Activated T-helper 1 cell treated with anti-CD3 and anti-CD28 coated beads, Interleukin-12 subunit alpha, Interleukin-12 subunit beta, Interleukin-2, Interleukin-4 antibody, amounts not matched to agents 30 ng/mL and 10 ng/mL and 1 ng/mL, durations not matched to agents 14 hours and 24 hours and 36 hours (primary cell): ENCODE data around the gene MIA2. TPM values are rescaled to one million over a fixed set of nuclear protein-coding genes. Genes with fewer than 3 reads are reported as not detected.
"Not testable (repeated sequence)": the region's sequence is repeated elsewhere in the genome, so short reads cannot be mapped to it uniquely, and the experiment has no call there.

Experiments
- DNase-seq: peaks from one replicate; pipeline ENCODE4 v3.0.0; 2021; ENCODE audit warnings: low spot score
- H3K27ac Mint-ChIP-seq: one replicate; pipeline ENCODE4 v1.8.0; 2021; ENCODE audit warnings: mild to moderate bottlenecking, mixed read lengths
- H3K27me3 Mint-ChIP-seq: one replicate; pipeline ENCODE4 v1.8.0; 2022; ENCODE audit warnings: mild to moderate bottlenecking, moderate library complexity, mixed read lengths; ENCODE audit not compliant: insufficient read depth
- H3K36me3 Mint-ChIP-seq: one replicate; pipeline ENCODE4 v1.8.0; 2021; ENCODE audit warnings: low read depth, mixed read lengths
- H3K4me1 Mint-ChIP-seq: one replicate; pipeline ENCODE4 v1.8.0; 2021; ENCODE audit warnings: low read depth, mixed read lengths
- H3K4me3 Mint-ChIP-seq: one replicate; pipeline ENCODE4 v1.8.0; 2021; ENCODE audit warnings: mild to moderate bottlenecking, moderate library complexity, mixed read lengths
- H3K9me3 Mint-ChIP-seq: one replicate; pipeline ENCODE4 v1.8.0; 2021; ENCODE audit warnings: mixed read lengths
- intact Hi-C: fragments of 100-400 bp; cut with micrococcal nuclease; formaldehyde crosslinking; loops from one replicate; pipeline ENCODE4 v1.15.1; 2024
- total RNA-seq: library from RNA; stranded (reverse); gene quantifications from 2 replicates; pipeline ENCODE4 v1.2.3, GENCODE V29; 2022

MIA2 gene
- 22.6 and 23.8 TPM in 2 replicates for total RNA-seq

DNA sequence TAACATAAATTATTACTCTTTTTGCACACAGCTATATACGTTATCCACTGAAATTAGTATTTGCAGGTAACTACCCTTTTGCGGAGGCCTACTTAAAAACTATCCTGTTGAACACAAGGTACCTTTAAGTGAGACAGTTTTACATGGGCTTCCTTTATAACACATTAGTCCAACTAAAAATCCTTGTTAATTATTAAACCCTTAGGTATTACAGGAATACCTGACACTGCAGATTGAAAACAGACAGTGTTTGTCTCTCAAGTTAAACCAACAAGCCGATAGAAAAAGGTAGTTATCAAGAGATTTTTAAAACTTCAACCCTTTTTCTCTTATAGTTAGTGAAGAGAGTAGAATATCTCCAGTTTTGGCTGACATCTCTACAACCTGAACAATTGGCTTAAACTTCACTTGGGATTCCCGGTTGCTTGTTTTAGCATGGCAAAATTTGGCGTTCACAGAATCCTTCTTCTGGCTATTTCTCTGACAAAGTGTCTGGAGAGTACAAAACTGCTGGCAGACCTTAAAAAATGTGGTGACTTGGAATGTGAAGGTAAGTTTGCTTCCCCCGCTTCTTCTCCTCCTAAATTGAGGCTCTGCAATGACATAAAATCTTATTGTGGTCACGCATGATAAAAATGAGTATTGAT is at the start of gene MIA2:
TSS of gene MIA2 (plus strand) at position 236 of the 647 bp plus-strand sequence. CDS start at position 436, 200 bp downstream.
- Mint-ChIP-seq H3K27ac (peak within 1 kb of the TSS; percentile 70), H3K9me3 (no peaks in the 10 kb centered on the region), H3K27me3 (no peaks in the 10 kb centered on the region), H3K4me3 (no peak within 1 kb of the TSS), H3K4me1 (peaks cover 36% of the 10 kb centered on the region), H3K36me3 (no peaks in the 10 kb centered on the region)
- DNase-seq: no peak
- intact Hi-C loops: loop anchor here (5.0 kb wide), 1 partner anchor 213 kb away; no protein-coding TSS in a partner anchor

DNA sequence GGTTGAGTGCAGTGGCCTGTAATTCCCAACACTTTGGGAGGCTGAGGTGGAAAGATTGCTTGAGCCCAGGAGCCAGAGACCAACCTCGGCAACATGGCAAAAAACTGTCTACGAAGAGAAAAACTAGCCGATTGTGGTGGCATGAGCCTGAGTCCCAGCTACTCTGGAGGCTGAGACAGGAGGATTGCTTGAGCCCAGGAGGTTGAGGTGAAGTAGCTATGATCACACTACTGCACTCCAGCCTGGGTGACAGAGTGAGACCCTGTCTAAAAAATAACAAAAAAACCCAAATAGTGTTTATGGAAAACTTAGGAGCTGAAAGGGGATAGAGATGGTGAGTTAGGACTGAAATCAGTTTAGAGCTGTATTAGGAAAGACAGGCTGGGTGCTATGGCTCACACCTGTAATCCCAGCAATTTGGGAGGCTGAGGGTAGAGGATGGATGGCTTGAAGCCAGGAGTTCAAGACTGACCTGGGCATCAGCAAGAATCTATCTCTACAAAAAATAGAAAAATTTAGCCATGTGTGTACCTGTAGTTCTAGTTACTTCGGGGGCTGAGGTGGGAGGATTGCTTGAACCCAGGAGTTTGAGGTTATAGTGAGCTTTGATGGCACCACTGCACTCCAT is 49.0 kb upstream of the MIA2 start:
- Mint-ChIP-seq H3K9me3 (no peaks in the 10 kb centered on the region), H3K4me1 (peaks cover 17% of the 10 kb centered on the region), H3K4me3 (no peak overlapping the region), H3K36me3 (peaks cover 32% of the 10 kb centered on the region), H3K27me3 (no peaks in the 10 kb centered on the region), H3K27ac (no peak overlapping the region)
- intact Hi-C loops: no loop called here
- DNase-seq: no peak

DNA sequence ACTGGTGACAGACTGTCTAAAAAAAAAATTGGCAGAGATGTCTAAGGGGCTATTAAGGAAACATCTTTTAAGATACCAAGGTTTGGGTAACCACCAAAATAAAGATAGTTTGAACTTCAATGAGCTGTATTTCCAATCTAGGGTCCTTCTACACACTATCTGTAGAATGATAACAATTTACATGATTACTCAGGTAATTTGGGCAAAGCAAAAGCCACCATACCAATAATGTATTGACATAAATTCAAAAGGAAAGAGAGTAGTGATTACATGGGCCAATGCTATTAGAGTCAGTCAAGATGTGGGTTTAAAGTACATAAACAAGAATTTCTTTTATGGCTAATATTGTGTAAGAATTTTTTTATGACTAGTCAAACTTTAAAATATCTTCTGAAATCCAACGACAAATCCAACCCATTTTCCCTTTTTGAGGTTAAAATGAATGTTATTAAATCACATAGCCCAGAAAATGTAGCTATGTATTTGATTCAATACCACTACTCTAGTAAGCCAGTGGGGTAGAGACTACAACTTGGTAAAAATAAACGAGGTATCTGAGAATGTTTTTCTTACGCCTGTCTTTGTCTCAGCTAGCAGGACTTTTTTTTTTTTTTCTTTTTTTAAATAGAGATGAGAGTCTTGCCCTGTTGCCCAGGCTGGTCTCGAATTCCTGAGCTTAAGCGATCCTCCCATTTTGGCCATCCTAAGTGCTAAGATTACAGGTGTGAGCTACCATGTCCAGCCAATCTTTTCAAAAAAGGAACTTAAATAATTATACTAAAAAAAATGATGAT is 48.3 kb upstream of the MIA2 start:
- Mint-ChIP-seq H3K4me3 (no peak overlapping the region), H3K4me1 (peaks cover 17% of the 10 kb centered on the region), H3K36me3 (peaks cover 31% of the 10 kb centered on the region), H3K27me3 (no peaks in the 10 kb centered on the region), H3K27ac (no peak overlapping the region), H3K9me3 (no peaks in the 10 kb centered on the region)
- DNase-seq: no peak
- intact Hi-C loops: no loop called here

- intact Hi-C loops: no loop called here
- H3K4me3 Mint-ChIP-seq: no peak overlapping the region
Measured at GRCh38 chr14:39186941-39187525, 46.7 kb upstream of the MIA2 start.

DNA sequence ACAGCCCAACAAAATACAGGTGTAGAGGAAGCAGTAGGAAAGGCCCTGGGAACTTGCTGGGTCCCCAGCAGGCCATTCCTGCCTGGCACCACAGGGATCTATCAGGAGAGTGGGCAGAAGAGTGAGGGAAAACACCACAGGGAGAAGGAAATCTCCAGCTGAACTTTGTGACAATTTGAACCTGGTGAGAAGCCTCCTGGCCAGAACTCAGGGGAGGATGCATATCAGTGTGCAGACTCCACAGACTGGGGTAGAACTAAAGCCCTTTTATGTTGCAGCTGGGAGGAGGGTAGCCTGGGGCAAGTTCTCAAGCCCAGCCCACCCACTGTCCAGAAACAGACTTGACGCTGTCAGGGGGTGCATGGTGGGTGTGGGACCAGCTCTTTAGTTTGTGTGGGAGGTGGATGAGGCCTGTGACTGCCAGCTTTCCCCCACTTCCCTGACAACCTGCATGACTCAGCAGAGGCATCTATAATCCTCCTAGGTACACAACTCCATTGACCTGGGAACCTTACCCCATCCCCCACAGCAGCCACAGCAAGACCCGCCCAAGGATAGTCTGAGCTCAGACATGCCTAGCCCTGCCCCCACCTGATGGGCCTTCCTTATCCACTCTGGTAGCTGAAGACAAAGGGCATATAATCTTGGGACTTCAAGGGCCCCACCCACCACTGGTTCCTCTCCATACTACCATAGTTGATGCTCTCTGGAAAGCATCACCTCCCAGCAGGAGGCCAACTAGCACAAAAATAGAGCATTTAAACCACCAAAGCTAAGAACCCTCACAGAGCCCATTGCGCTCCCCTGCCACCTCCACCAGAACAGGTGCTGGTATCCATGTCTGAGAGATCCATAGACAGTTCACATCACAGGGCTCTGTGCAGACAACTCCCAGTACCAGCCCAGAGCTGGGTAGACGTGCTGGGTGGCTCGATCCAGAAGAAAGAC is 29.8 kb upstream of the MIA2 start:
- no peak overlapping the region for H3K27ac Mint-ChIP-seq
- DNase-seq: no peak
- H3K27me3 Mint-ChIP-seq: no peaks in the 10 kb centered on the region
- peaks cover 30% of the 10 kb centered on the region for H3K4me1 Mint-ChIP-seq
- peaks cover 2% of the 10 kb centered on the region for H3K36me3 Mint-ChIP-seq
- H3K4me3 Mint-ChIP-seq: no peak overlapping the region
- peaks cover 13% of the 10 kb centered on the region for H3K9me3 Mint-ChIP-seq
- intact Hi-C loops: no loop called here

More at GRCh38 chr14:39186941-39187525, 46.7 kb upstream of the MIA2 start:
- Mint-ChIP-seq H3K36me3 (peaks cover 34% of the 10 kb centered on the region), H3K27ac (no peak overlapping the region), H3K4me1 (peaks cover 22% of the 10 kb centered on the region), H3K9me3 (no peaks in the 10 kb centered on the region), H3K27me3 (no peaks in the 10 kb centered on the region)
- DNase-seq: no peak

DNA sequence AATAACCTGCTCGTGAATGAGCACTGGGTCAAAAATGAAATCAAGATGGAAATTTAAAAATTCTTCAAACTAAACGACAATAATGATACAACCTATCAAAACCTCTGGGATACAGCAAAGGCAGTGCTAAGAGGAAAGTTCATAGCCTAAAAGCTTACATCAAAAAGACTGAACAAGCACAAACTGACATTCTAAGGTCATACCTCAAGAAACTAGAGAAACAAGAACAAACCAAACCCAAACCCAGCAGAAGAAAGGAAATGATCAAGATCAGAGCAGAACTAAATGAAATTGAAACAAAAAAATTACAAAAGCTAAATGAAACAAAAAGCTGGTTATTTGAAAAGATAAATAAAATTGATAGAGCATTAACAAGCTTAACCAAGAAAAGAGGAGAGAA is 26.3 kb upstream of the MIA2 start:
- peak overlapping the region; percentile 56 for H3K27ac Mint-ChIP-seq
- not testable (repeated sequence) for H3K4me3 Mint-ChIP-seq, H3K36me3 Mint-ChIP-seq

DNA sequence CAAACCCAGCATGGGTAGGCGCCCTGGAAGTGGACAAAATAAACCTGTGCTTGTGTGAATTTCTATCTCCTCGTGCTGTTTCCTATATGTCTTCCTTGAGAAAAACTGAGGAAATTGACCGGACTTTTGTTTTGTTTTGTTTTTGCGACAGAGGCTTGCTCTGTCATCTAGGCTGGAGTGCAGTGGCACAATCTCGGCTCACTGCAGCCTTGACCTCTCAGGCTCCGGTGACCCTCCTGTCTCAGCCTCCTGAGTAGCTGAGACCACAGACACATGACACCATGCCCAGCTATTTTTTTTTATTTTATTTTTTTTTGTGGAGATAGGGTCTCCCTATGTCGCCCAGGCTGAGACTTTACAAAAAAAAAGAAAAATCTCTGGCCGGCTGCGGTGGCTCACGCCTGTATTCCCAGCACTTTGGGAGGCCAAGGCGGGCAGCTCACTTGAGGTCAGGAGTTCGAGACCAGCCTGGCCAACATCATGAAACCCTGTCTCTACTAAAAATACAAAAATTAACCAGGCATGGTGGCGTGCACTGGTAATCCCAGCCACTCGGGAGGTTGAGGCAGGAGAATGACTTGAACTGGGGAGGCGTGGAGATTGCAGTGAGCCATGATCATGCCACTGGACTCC is 22.5 kb upstream of the MIA2 start:
- Mint-ChIP-seq H3K27ac (no peak overlapping the region), H3K36me3 (peaks cover 2% of the 10 kb centered on the region), H3K27me3 (no peaks in the 10 kb centered on the region), H3K4me3 (no peak overlapping the region), H3K9me3 (peaks cover 6% of the 10 kb centered on the region), H3K4me1 (peaks cover 21% of the 10 kb centered on the region)
- intact Hi-C loops: no loop called here
- no peak for DNase-seq

More for the DNA sequence above, 26.3 kb upstream of the MIA2 start:
- intact Hi-C loops, DNase-seq, H3K27me3 Mint-ChIP-seq: not testable (repeated sequence)
- H3K4me1 Mint-ChIP-seq: peaks cover 30% of the 10 kb centered on the region
- peaks cover 13% of the 10 kb centered on the region for H3K9me3 Mint-ChIP-seq

GRCh38 chr14:39212034-39212433 is 21.7 kb upstream of the MIA2 start:
- H3K36me3 Mint-ChIP-seq: peaks cover 2% of the 10 kb centered on the region
- H3K27me3 Mint-ChIP-seq: no peaks in the 10 kb centered on the region
- DNase-seq: no peak
- intact Hi-C loops: no loop called here
- no peaks in the 10 kb centered on the region for H3K9me3 Mint-ChIP-seq
- peak overlapping the region; percentile 29 for H3K27ac Mint-ChIP-seq
- no peak overlapping the region for H3K4me3 Mint-ChIP-seq
- peaks cover 17% of the 10 kb centered on the region for H3K4me1 Mint-ChIP-seq

GRCh38 chr14:39212693-39213092 is 21.0 kb upstream of the MIA2 start:
- Mint-ChIP-seq H3K9me3 (no peaks in the 10 kb centered on the region), H3K36me3 (no peaks in the 10 kb centered on the region), H3K4me3 (no peak overlapping the region), H3K4me1 (peaks cover 14% of the 10 kb centered on the region), H3K27me3 (no peaks in the 10 kb centered on the region), H3K27ac (no peak overlapping the region)
- intact Hi-C loops: no loop called here
- DNase-seq: no peak

DNA sequence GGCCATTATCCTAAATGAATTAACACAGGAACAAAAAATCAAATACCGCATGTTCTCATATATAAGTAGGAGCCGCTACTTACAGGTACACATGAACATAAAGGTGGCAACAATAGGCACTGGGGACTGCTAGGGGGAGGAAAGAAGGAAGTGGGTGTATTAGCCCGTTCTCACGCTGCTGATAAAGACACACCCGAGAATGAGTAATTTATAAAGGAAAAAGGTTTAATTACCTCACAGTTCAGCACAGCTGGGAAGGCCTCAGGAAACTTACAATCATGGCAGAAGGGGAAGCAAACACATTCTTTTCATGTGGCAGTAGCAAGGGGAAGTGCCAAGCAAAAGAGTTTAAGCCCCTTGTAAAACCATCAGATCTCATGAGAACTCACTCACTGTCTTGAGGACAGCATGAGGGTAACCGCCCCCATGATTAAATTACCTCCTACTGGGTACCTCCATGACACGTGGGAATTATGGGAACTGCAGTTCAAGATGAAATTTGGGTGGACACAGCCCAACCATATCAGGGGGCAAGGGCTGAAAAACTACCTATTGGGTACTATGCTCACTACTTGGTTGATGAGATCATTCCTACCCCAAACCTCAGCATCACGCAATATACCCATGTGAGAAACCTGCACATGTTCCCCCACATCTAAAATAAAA is 16.4 kb upstream of the MIA2 start:
- H3K4me1 Mint-ChIP-seq: peaks cover 17% of the 10 kb centered on the region
- no peak overlapping the region for H3K27ac Mint-ChIP-seq
- no peak overlapping the region for H3K4me3 Mint-ChIP-seq
- DNase-seq: no peak
- intact Hi-C loops: no loop called here
- no peaks in the 10 kb centered on the region for H3K27me3 Mint-ChIP-seq
- H3K9me3 Mint-ChIP-seq: peaks cover 5% of the 10 kb centered on the region
- no peaks in the 10 kb centered on the region for H3K36me3 Mint-ChIP-seq

DNA sequence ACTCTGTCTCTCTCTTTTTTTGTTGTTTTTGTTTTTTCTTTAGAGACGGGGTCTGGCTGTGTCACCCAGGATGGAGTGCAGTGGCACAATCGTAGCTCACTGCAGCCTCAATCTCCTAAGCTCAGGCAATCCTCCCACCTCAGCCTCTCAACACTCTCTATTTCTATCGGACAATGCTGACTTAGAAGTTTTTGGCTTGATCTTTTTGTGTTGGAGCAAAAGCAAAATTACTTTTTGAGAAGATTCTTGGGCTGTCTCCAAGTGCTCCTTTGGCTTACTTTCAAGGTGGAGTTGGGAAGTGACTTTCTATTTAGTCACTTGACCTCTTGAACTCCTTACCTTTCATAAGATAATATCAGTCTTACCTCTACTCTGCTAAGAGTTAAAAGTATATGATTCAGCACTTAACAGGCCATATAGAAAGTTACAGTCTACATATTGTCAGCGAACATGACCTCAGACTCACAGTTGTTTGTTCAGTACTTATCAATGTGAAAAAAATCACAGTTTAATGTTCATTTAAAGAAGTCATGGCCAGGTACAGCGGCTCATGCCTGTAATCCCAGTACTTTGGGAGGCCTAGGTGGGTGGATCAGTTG is 15.4 kb upstream of the MIA2 start:
- H3K9me3 Mint-ChIP-seq: peaks cover 5% of the 10 kb centered on the region
- no peak overlapping the region for H3K27ac Mint-ChIP-seq
- H3K27me3 Mint-ChIP-seq: no peaks in the 10 kb centered on the region
- DNase-seq: no peak
- intact Hi-C loops: no loop called here
- no peak overlapping the region for H3K4me3 Mint-ChIP-seq
- peaks cover 17% of the 10 kb centered on the region for H3K4me1 Mint-ChIP-seq
- H3K36me3 Mint-ChIP-seq: no peaks in the 10 kb centered on the region
